Measurements from ENCODE around the gene PFDN4. TPM values are rescaled to one million over a fixed set of nuclear protein-coding genes. Genes with fewer than 3 reads are reported as not detected.

Gene PFDN4
- total and polyA plus RNA-seq, 2 of the 13 experiments (the other 11 are each of a cell fraction or from before 2014, with no cell fraction given) = 59.8 to 227 TPM

DNA sequence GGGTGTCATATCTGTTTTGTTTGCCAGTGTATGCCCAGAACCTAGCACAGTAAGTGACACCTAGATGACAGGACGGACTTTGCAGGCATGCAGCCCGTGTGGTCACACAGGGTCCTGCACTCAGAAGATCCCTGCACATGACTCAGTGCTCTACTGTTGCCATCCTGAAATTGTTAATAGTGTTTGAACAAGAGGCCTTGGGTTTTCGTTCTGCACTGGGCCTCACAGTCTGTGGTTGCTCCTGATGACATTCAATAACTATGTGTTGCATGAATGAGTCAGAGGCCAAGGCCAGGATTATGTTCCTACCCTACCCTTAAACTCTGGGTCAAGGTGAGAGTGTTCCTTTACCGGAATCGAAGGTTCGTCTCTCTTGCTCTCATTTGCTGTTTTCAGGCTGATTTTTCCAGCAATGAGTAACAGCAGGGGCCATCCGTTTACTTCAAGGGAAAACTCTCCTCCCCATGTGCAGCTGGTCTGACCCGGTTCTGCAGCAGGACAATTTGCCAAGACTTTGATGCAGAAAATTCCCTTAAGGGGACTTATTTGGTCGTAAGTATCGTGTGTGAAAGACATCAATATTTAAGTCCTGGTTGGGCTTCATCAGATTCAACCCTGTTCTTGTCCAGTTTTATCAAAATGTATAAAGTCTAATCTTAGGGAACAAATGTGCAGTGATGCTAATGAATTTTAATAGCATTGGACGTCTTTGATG, 13.0 kb upstream of the PFDN4 start (continued):
- TF ChIP-seq ZBTB26 (CRISPR knock-in tag; IDR thresholded peaks at IDR 0.05; ENCODE audit: borderline replicate concordance) (peak; percentile 92), ZSCAN30 (CRISPR knock-in tag; IDR thresholded peaks at IDR 0.05) (no peak), ZNF121 (CRISPR knock-in tag; IDR thresholded peaks at IDR 0.05) (0 out of 2 replicates have a peak, but pooled peaks have one; percentile 30), RXRA (CRISPR knock-in tag; IDR thresholded peaks at IDR 0.05) (peak; percentile 100), FOXP4 (CRISPR knock-in tag; IDR thresholded peaks at IDR 0.05) (peak; percentile 97), NRL (CRISPR knock-in tag; IDR thresholded peaks at IDR 0.05; ENCODE audit: borderline replicate concordance) (no peak), FOXM1 (CRISPR knock-in tag; IDR thresholded peaks at IDR 0.05) (no peak), HOXA9 (CRISPR knock-in tag; IDR thresholded peaks at IDR 0.05; ENCODE audit: borderline replicate concordance) (no peak; the same call in 1 of the 2 replicates), SNAI1 (CRISPR knock-in tag; IDR thresholded peaks at IDR 0.05; ENCODE audit: borderline replicate concordance) (no peak), ZNF557 (CRISPR knock-in tag; IDR thresholded peaks at IDR 0.05) (peak; percentile 79; the same call in 1 of the 2 replicates), PAWR (CRISPR knock-in tag; IDR thresholded peaks at IDR 0.05; ENCODE audit: borderline replicate concordance) (no peak), ZNF678 (CRISPR knock-in tag; IDR thresholded peaks at IDR 0.05) (0 out of 2 replicates have a peak, but pooled peaks have one; percentile 71), ZNF766 (CRISPR knock-in tag; IDR thresholded peaks at IDR 0.05; ENCODE audit: borderline replicate concordance) (0 out of 2 replicates have a peak, but pooled peaks have one; percentile 31)
- TF ChIP-seq, protein P1, sequence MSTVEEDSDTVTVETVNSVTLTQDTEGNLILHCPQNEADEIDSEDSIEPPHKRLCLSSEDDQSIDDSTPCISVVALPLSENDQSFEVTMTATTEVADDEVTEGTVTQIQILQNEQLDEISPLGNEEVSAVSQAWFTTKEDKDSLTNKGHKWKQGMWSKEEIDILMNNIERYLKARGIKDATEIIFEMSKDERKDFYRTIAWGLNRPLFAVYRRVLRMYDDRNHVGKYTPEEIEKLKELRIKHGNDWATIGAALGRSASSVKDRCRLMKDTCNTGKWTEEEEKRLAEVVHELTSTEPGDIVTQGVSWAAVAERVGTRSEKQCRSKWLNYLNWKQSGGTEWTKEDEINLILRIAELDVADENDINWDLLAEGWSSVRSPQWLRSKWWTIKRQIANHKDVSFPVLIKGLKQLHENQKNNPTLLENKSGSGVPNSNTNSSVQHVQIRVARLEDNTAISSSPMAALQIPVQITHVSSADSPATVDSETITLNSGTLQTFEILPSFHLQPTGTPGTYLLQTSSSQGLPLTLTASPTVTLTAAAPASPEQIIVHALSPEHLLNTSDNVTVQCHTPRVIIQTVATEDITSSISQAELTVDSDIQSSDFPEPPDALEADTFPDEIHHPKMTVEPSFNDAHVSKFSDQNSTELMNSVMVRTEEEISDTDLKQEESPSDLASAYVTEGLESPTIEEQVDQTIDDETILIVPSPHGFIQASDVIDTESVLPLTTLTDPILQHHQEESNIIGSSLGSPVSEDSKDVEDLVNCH (CRISPR knock-in tag; IDR thresholded peaks at IDR 0.05) = 0 out of 2 replicates have a peak, but pooled peaks have one; percentile 25
- TF ChIP-seq, protein P2, sequence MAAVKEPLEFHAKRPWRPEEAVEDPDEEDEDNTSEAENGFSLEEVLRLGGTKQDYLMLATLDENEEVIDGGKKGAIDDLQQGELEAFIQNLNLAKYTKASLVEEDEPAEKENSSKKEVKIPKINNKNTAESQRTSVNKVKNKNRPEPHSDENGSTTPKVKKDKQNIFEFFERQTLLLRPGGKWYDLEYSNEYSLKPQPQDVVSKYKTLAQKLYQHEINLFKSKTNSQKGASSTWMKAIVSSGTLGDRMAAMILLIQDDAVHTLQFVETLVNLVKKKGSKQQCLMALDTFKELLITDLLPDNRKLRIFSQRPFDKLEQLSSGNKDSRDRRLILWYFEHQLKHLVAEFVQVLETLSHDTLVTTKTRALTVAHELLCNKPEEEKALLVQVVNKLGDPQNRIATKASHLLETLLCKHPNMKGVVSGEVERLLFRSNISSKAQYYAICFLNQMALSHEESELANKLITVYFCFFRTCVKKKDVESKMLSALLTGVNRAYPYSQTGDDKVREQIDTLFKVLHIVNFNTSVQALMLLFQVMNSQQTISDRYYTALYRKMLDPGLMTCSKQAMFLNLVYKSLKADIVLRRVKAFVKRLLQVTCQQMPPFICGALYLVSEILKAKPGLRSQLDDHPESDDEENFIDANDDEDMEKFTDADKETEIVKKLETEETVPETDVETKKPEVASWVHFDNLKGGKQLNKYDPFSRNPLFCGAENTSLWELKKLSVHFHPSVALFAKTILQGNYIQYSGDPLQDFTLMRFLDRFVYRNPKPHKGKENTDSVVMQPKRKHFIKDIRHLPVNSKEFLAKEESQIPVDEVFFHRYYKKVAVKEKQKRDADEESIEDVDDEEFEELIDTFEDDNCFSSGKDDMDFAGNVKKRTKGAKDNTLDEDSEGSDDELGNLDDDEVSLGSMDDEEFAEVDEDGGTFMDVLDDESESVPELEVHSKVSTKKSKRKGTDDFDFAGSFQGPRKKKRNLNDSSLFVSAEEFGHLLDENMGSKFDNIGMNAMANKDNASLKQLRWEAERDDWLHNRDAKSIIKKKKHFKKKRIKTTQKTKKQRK (IDR thresholded peaks at IDR 0.05; ENCODE audit: low read length) = 0 out of 2 replicates have a peak, but pooled peaks have one; percentile 25
- TF ChIP-seq, protein P3, sequence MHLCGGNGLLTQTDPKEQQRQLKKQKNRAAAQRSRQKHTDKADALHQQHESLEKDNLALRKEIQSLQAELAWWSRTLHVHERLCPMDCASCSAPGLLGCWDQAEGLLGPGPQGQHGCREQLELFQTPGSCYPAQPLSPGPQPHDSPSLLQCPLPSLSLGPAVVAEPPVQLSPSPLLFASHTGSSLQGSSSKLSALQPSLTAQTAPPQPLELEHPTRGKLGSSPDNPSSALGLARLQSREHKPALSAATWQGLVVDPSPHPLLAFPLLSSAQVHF (CRISPR knock-in tag; IDR thresholded peaks at IDR 0.05) = no peak
- TF ChIP-seq, protein P4, sequence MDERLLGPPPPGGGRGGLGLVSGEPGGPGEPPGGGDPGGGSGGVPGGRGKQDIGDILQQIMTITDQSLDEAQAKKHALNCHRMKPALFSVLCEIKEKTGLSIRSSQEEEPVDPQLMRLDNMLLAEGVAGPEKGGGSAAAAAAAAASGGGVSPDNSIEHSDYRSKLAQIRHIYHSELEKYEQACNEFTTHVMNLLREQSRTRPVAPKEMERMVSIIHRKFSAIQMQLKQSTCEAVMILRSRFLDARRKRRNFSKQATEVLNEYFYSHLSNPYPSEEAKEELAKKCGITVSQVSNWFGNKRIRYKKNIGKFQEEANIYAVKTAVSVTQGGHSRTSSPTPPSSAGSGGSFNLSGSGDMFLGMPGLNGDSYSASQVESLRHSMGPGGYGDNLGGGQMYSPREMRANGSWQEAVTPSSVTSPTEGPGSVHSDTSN (CRISPR knock-in tag; IDR thresholded peaks at IDR 0.05) = 0 out of 2 replicates have a peak, but pooled peaks have one; percentile 45
